ENCODE measurements around the gene PPP1R3E. TPM values are rescaled to one million over a fixed set of nuclear protein-coding genes. Genes with fewer than 3 reads are reported as not detected.

PPP1R3E gene
- total and polyA plus RNA-seq, 5 donors: 6.1 to 15.3 (median 9.6) TPM

- DNase-seq (peak; percentile 94 to 98 (median 97)), ATAC-seq (peak; percentile 79)
- Histone ChIP-seq H3K4me1 (ENCODE audit: control insufficient read depth, insufficient read depth, low read length) (peaks cover 6% of the 10 kb centered on the region), H3K27me3 (ENCODE audit: control insufficient read depth, insufficient read depth) (no peaks in the 10 kb centered on the region), H3K4me3 (ENCODE audit: low read length) (peak within 1 kb of the TSS; percentile 79), H3K27ac (ENCODE audit: low read length) (peak within 1 kb of the TSS; percentile 95), H3K9me3 (ENCODE audit: control insufficient read depth, low read length) (no peaks in the 10 kb centered on the region)
- intact Hi-C loops (cut with DNase I): no loop called here
- under 1% methylated on average over 24 of the region's 24 CpGs for WGBS
Measured at GRCh38 chr14:23306412-23307145, 3.9 kb upstream of the PPP1R3E start, which contains the start of gene BCL2L2. Gene BCL2L2, plus strand, starts transcription at chr14:23306833. Its CDS starts 935 bp downstream, at chr14:23307768.

- intact Hi-C loops (cut with DNase I): no loop called here
- peak overlapping the region; percentile 91 for H3K27ac ChIP-seq (ENCODE audit: low read length)
- no peaks in the 10 kb centered on the region for H3K9me3 ChIP-seq (ENCODE audit: control insufficient read depth, low read length)
- no peaks in the 10 kb centered on the region for H3K27me3 ChIP-seq (ENCODE audit: control insufficient read depth, insufficient read depth)
- peaks cover 8% of the 10 kb centered on the region for H3K4me1 ChIP-seq (ENCODE audit: control insufficient read depth, insufficient read depth, low read length)
- no peak for DNase-seq
- WGBS: under 1% methylated on average over 25 of the region's 25 CpGs
- no peak for ATAC-seq
- peak overlapping the region; percentile 59 for H3K4me3 ChIP-seq (ENCODE audit: low read length)
Measured at GRCh38 chr14:23301969-23302289, 730 bp downstream of the PPP1R3E start.

GRCh38 chr14:23301288-23301968, 1.2 kb downstream of the PPP1R3E start:
- H3K27me3 ChIP-seq (ENCODE audit: control insufficient read depth, insufficient read depth): no peaks in the 10 kb centered on the region
- intact Hi-C loops (cut with DNase I): no loop called here
- H3K4me1 ChIP-seq (ENCODE audit: control insufficient read depth, insufficient read depth, low read length): peaks cover 8% of the 10 kb centered on the region
- H3K9me3 ChIP-seq (ENCODE audit: control insufficient read depth, low read length): no peaks in the 10 kb centered on the region
- DNase-seq: peak; percentile 99 to 100 (median 99)
- under 1% methylated on average over 87 of the region's 87 CpGs for WGBS
- peak; percentile 90 to 92 for ATAC-seq
- H3K27ac ChIP-seq (ENCODE audit: low read length): peak overlapping the region; percentile 94
- peak overlapping the region; percentile 65 for H3K4me3 ChIP-seq (ENCODE audit: low read length)

GRCh38 chr14:23300687-23301223, 1.9 kb downstream of the PPP1R3E start:
- intact Hi-C loops (cut with DNase I): no loop called here
- Histone ChIP-seq H3K4me3 (ENCODE audit: low read length) (peak overlapping the region; percentile 65), H3K27me3 (ENCODE audit: control insufficient read depth, insufficient read depth) (no peaks in the 10 kb centered on the region), H3K4me1 (ENCODE audit: control insufficient read depth, insufficient read depth, low read length) (peaks cover 7% of the 10 kb centered on the region), H3K27ac (ENCODE audit: low read length) (peak overlapping the region; percentile 94), H3K9me3 (ENCODE audit: control insufficient read depth, low read length) (no peaks in the 10 kb centered on the region)
- ATAC-seq (peak; percentile 13 to 18), DNase-seq (peak; percentile 64 to 89 (median 82))
- WGBS: under 1% methylated on average over 13 of the region's 13 CpGs

- Histone ChIP-seq H3K27ac (ENCODE audit: low read length) (peak overlapping the region; percentile 94), H3K4me3 (ENCODE audit: low read length) (peak overlapping the region; percentile 65), H3K9me3 (ENCODE audit: control insufficient read depth, low read length) (no peaks in the 10 kb centered on the region), H3K27me3 (ENCODE audit: control insufficient read depth, insufficient read depth) (no peaks in the 10 kb centered on the region), H3K4me1 (ENCODE audit: control insufficient read depth, insufficient read depth, low read length) (peaks cover 6% of the 10 kb centered on the region)
- intact Hi-C loops (cut with DNase I): loop anchor here in 1 of 4 donors (10.0 kb wide), 1 partner anchor 175 kb away; no protein-coding TSS in a partner anchor
- WGBS: 52% methylated on average over 10 of the region's 10 CpGs
- ATAC-seq: no peak
- DNase-seq: no peak
Measured at GRCh38 chr14:23299986-23300686, 2.5 kb downstream of the PPP1R3E start.

- intact Hi-C loops (cut with DNase I): loop anchor here in 1 of 4 donors (10.0 kb wide), 1 partner anchor 175 kb away; no protein-coding TSS in a partner anchor
- H3K4me1 ChIP-seq (ENCODE audit: control insufficient read depth, insufficient read depth, low read length): peaks cover 6% of the 10 kb centered on the region
- no peak overlapping the region for H3K27ac ChIP-seq (ENCODE audit: low read length)
- no peaks in the 10 kb centered on the region for H3K27me3 ChIP-seq (ENCODE audit: control insufficient read depth, insufficient read depth)
- WGBS: 85% methylated on average over 2 of the region's 2 CpGs
- no peak for DNase-seq
- H3K9me3 ChIP-seq (ENCODE audit: control insufficient read depth, low read length): no peaks in the 10 kb centered on the region
- no peak overlapping the region for H3K4me3 ChIP-seq (ENCODE audit: low read length)
- no peak for ATAC-seq
Measured at GRCh38 chr14:23299211-23299957, 3.3 kb downstream of the PPP1R3E start.

- H3K4me1 ChIP-seq (ENCODE audit: control insufficient read depth, insufficient read depth, low read length): peaks cover 3% of the 10 kb centered on the region
- no peak overlapping the region for H3K27ac ChIP-seq (ENCODE audit: low read length)
- intact Hi-C loops (cut with DNase I): loop anchor here in 1 of 4 donors (10.0 kb wide), 1 partner anchor 173 kb away; no protein-coding TSS in a partner anchor
- no peaks in the 10 kb centered on the region for H3K27me3 ChIP-seq (ENCODE audit: control insufficient read depth, insufficient read depth)
- ATAC-seq: no peak
- no peak overlapping the region for H3K4me3 ChIP-seq (ENCODE audit: low read length)
- no peaks in the 10 kb centered on the region for H3K9me3 ChIP-seq (ENCODE audit: control insufficient read depth, low read length)
- no peak for DNase-seq
- 84% methylated on average over 7 of the region's 7 CpGs for WGBS
Measured at GRCh38 chr14:23297611-23298277, 4.9 kb downstream of the PPP1R3E start.

DNA sequence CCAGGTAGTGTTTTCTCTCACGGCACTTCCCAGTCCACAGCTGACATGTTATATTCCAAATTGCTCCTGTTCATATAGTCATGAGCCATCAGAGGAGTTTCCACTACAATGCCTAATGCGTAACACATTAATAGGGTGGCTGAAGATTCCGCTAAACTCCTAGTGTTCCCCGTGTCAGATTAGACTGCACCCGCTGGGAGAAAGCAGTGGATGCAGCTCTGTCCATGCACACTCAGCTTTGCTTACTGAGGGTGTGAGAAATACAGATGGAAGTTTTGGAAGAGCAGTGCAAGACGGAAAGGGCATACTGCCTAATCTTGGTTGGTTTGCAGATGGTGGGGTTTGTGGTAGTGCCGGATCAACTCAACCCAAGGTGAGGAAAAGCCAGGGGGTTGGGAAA, 5.6 kb downstream of the PPP1R3E start:
- Histone ChIP-seq H3K27me3 (ENCODE audit: control insufficient read depth, insufficient read depth) (no peaks in the 10 kb centered on the region), H3K9me3 (ENCODE audit: control insufficient read depth, low read length) (no peaks in the 10 kb centered on the region), H3K4me1 (ENCODE audit: control insufficient read depth, insufficient read depth, low read length) (peaks cover 2% of the 10 kb centered on the region), H3K4me3 (ENCODE audit: low read length) (no peak overlapping the region), H3K27ac (ENCODE audit: low read length) (no peak overlapping the region)
- intact Hi-C loops (cut with DNase I): loop anchor here in 1 of 4 donors (10.0 kb wide), 1 partner anchor 172 kb away; no protein-coding TSS in a partner anchor
- DNase-seq (no peak), ATAC-seq (no peak)
- WGBS: 86% methylated on average over 7 of the region's 7 CpGs

- no peak overlapping the region for H3K4me3 ChIP-seq (ENCODE audit: low read length)
- peaks cover 2% of the 10 kb centered on the region for H3K4me1 ChIP-seq (ENCODE audit: control insufficient read depth, insufficient read depth, low read length)
- no peak for DNase-seq
- no peak overlapping the region for H3K27ac ChIP-seq (ENCODE audit: low read length)
- intact Hi-C loops (cut with DNase I): loop anchor here in 1 of 4 donors (10.0 kb wide), 1 partner anchor 171 kb away; no protein-coding TSS in a partner anchor
- 88% methylated on average over 7 of the region's 7 CpGs for WGBS
- H3K9me3 ChIP-seq (ENCODE audit: control insufficient read depth, low read length): no peaks in the 10 kb centered on the region
- H3K27me3 ChIP-seq (ENCODE audit: control insufficient read depth, insufficient read depth): no peaks in the 10 kb centered on the region
- ATAC-seq: no peak
Measured at GRCh38 chr14:23296012-23296777, 6.5 kb downstream of the PPP1R3E start.

All from right cardiac atrium (tissue), 5 donors.